ENCODE measurements around the gene NME9.

DNA sequence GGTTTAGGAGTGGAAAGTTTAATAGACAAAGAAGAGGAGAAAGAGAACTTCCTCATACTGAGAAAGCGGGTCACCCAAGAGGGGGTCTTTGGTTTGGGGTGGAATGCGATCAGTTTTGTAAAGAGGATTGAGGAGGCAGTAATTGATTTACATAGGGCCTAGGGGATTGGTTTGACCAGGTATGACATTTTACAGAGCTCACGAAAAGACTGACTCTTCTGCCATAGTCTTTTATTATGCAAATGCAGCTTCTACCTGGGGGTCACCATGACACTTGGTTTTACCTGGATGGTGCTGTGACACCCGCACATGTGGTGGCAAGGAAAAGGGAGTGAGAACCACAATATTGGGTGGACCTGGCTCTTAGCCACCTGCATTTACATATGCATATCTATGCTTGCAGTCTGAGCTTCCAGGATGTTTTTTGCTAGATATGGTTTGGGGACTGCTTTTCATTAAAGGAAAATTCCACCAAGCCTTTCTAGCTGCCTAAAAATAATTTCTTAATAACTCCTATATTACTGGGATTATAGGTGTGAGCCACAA, 6.9 kb upstream of the NME9 start:
- TF ChIP-seq, protein P1, sequence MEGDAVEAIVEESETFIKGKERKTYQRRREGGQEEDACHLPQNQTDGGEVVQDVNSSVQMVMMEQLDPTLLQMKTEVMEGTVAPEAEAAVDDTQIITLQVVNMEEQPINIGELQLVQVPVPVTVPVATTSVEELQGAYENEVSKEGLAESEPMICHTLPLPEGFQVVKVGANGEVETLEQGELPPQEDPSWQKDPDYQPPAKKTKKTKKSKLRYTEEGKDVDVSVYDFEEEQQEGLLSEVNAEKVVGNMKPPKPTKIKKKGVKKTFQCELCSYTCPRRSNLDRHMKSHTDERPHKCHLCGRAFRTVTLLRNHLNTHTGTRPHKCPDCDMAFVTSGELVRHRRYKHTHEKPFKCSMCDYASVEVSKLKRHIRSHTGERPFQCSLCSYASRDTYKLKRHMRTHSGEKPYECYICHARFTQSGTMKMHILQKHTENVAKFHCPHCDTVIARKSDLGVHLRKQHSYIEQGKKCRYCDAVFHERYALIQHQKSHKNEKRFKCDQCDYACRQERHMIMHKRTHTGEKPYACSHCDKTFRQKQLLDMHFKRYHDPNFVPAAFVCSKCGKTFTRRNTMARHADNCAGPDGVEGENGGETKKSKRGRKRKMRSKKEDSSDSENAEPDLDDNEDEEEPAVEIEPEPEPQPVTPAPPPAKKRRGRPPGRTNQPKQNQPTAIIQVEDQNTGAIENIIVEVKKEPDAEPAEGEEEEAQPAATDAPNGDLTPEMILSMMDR (IDR thresholded peaks at IDR 0.05): no peak
- no peak for TF ChIP-seq POLR2A (IDR thresholded peaks at IDR 0.05)
